OCI-M2 (cell line): Measurements from ENCODE around the gene ETV3.
"Not testable (repeated sequence)": the region's sequence is repeated elsewhere in the genome, so short reads cannot be mapped to it uniquely, and the experiment has no call there.

Experiments
- DNase-seq: peaks from one replicate; lab custom pipeline; 2025; ENCODE audit not compliant: unreplicated experiment; lab: John Stamatoyannopoulos, UW

ETV3 gene

DNA sequence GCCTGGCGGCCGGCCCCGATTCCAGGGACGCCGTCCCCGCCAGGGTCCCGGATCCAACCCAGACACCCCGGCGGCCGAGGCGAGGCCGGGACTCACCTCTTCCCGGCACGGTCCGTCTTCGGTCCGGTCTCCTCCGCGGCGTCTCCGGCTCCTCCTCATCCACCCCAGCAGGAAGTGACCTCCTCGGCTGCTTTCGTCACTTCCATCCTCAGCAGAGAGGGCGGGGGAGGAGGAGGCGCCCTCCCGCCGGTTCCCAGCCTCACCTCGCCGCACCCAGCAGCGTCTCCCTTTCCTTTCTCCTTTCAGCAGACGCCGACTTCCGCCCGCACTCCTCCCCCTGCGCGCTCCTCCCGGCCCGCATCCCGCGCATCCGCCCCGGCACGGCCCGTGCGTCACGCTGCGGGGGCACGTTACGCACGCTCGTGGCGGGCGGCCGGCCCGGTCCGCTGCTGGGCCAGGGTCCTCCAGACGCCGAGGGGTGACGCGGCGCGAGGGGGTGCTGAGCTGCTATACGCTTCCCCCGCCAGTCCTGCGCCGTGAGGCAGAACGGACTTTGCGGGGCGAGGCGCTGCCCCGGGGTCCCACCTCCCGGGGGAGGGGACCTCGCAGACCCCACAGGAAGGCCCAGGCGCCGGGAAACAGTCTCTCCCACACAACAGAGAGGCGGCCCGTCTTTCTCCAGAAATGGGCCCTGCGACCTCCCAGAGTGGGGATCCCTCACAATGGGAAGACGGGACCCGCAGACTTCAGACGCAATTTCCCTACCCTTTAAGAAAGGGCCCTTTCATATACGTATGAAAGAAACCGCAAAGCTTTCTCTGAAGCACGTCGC, at the start of gene ETV3:
Gene ETV3 (minus strand): TSS at position 176 of the 832 bp plus-strand sequence. CDS start 2,043 bp downstream, outside the sequence.
- no peak for DNase-seq

GRCh38 chr1:157186281-157186992, 48.2 kb upstream of the ETV3 start:
- DNase-seq, result no peak

DNA sequence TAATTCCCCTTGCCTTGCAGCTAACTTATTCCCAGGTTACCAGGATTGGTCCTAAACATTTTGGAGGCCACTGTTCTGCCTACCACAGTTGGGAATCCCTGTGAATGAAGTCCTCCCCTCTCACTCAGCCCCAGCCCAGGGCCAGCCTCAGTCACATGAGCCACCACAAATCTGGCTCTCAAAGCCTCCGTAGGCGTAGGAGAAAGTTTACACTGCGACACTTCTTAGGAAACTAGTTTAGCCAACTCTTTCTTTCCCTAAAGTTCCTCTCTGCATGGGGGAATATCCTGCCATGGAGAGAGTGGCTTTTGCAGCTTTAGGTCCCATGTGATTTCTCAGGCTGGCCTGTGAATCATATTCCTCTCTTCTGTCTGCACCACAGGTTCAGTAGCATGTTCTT, 45.7 kb upstream of the ETV3 start:
- no peak for DNase-seq

GRCh38 chr1:157182371-157182770, 44.2 kb upstream of the ETV3 start:
- not testable (repeated sequence) for DNase-seq

- no peak for DNase-seq
Observed at GRCh38 chr1:157181790-157182189, 43.6 kb upstream of the ETV3 start.

DNA sequence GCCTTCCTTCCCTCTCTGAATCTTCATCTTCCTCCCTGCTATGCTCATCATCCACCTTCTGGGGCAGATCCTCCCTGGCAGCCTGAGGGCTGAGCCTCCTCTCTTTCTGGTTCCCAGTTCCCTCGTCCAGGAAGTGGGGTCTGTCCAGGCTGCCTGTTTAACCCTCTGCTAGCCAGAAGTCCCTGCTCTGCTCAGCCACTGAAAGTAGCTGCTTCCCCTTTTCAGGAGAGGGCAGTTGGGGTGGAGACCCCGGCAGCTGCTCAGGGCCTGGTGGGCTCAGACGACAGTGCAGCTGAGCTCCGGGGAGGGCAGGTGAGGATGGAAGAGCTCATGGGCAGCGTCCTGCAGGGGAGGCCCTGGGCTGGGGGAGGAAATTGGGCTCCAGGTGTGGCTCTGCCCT, 43.1 kb upstream of the ETV3 start:
- no peak for DNase-seq

DNA sequence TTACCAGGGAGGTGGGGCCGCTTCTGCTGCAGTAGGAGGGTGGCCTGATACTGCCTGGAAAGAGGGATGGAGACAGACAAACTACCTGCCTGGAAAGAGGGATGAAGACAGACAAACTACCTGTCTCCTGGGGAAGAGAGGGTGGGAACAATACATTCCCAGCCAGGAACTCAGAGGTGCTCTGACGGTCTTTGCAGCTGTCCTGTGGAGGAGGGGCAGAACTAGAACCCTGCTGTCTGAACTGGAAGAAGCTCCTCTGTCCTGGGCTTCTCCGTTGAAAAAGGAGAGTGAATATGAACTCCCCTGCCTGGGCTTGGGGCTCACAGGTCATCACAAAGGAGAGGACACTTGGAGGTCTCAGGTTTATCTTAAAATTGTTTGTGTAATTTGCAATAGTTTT, 40.3 kb upstream of the ETV3 start:
- no peak for DNase-seq

- no peak for DNase-seq
Observed at GRCh38 chr1:157177733-157178394, 39.7 kb upstream of the ETV3 start.

DNA sequence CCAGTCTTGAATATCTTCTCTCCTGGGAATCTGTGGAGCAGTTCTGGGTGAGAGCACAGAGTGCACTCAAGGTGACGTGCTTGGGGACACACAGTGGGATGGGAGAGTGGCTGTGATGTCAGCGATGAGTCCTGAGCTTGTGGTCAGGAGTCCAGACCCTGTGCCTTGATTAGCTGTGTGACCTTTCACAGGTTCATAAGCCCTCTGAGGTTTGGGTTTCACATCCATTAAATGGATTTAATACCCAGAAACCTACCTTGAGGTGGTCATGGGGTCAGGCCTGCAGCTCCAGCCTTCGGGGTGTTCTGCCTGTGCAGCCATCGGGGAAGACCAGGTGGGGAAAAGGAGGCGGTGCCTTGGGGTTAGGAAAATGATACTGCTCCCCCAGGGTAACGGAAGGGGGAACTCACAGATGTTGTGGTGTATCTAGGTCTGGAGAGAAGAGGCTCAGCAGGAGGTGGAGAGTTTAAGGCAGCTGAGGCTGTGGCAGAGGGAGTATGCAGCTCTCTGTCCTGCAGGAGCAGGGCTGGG, 38.5 kb upstream of the ETV3 start:
- no peak for DNase-seq

GRCh38 chr1:157176016-157176415, 37.8 kb upstream of the ETV3 start:
- DNase-seq, result no peak

- DNase-seq, result no peak
Observed at GRCh38 chr1:157173900-157174410, 35.8 kb upstream of the ETV3 start.

- DNase-seq, result not testable (repeated sequence)
Observed at GRCh38 chr1:157173241-157173640, 35.0 kb upstream of the ETV3 start.

GRCh38 chr1:157172591-157172990, 34.4 kb upstream of the ETV3 start:
- not testable (repeated sequence) for DNase-seq

GRCh38 chr1:157171903-157172503, 33.8 kb upstream of the ETV3 start:
- not testable (repeated sequence) for DNase-seq

DNA sequence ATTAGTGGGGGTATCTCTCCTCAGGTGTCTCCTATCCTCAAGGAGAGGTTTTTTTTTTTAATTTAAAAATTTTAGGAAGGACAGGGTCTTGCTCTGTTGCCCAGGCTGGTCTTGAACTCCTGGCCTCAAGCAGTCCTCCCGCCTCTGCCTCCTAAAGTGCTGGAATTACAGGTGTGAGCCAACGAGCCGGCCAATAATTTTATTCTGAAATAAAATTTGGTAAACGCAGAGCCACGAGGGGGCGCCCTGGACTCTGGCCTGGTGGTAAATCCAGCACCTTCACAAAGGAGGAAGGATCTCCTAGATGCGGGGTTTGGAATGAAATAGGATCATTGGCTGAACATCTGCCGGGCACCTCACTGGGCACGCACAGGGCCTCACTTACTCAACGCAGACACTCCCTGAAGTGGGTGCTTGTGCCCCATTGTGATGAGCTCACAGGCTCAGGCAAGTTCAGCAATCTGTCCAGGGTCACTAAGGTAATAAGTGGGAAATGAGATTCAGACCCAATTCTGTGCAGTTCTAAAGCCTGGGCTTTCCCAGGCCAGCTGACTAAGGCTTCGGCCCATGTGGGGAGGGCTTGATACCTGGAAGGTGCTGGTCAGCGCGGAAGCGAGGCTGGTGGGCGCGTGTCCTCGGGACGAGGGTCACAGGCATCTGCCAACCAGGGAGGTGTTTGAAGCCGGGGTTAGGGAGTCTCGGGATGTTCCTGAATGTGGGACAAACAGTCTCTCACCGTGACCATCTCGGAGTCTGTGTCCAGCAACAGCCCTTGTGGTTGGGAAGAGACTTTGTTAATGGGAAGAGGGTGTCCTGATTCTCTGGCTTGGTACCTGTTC, 32.7 kb upstream of the ETV3 start:
- no peak for DNase-seq

DNA sequence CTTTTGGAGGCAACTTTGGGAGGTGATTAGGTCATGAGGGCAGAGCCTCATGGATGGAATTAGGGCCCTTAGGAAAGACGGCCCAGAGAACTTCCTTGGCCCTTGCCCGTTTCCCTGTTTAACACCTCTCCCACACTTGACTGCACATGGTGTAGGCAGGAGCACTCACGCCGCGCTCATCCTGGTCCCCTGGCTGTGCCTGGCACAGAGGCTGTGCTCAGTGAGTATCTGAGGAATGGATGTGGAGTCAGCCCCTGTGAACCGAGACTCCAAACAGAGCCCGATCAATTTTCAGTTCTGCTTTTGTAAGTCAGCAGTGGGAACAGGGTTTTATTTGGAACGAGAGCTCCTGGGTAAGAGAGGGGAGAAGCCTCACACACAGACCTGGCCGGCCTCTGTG, 29.8 kb upstream of the ETV3 start:
- no peak for DNase-seq

DNA sequence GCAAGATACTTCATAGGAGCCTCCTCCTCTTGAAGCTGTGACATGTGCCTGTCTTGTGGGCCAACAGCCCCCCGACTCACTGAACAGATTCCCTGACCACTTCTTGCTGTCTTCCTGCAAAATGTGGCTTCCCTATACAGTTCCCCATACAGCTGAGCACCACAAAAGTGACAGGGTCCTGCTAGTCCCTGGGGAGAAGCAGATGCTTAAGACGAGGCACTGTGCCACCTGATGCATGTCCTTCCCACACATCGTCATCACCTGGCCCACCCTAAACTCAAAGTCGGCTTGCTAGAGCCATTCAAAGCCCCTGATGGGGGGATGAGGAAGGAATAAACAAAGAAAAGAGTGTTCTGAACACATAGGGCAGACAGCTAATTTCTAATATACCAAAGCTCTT, 29.2 kb upstream of the ETV3 start:
- DNase-seq, result no peak

- DNase-seq, result no peak
Observed at GRCh38 chr1:157166590-157166989, 28.4 kb upstream of the ETV3 start.

GRCh38 chr1:157163273-157164127, 25.3 kb upstream of the ETV3 start:
- no peak for DNase-seq
